GM20431 (cell line): ENCODE measurements around the gene SULT1C2.

Experiments used
- in situ Hi-C: fragments of 300-500 bp; cut with MseI, MboI; formaldehyde crosslinking; loops from one replicate; pipeline ENCODE4 v1.15.0; 2020; ENCODE audit warnings: low sequenced_read_pairs; ENCODE audit not compliant: unreplicated experiment

SULT1C2 gene

DNA sequence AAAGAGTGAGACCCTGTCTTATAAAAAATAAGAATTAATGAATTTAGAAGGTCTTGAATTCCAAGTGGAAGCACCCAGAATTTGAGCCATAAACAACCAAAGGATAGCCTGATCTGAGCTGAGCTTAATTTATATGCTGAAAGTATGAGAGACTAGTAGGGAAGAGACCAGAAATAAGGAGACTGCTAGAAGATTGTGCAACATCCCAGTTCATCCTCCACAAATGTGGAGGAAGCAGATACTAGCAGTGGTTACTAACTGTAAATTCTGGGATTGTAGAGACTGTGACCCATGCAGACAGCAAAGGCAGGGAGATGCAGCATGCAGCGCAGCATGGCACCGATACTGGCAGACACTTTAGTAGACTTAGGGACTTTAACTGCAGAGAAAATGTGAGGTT lies 1.5 kb upstream of the SULT1C2 start:
- in situ Hi-C loops = no loop called here

DNA sequence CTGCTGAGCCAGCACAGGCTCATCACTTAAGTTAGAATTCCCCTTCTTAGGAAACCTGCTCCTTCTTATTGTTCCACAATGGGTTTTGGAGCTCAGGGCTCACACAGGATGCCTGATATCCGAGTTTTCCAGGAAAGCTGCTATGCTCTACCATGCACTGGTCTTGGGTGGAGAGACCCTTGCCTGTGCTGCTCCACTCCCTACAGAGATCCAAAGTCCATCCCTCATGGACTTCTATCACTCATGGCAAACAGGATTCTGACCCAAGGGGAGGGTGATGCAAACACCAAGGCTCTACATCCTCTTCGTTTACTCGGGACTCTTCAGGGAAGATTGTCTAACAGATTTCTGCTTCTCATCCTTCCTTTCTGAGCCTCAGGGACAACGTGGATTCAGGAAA lies 5.2 kb downstream of the SULT1C2 start:
- in situ Hi-C loops = no loop called here

DNA sequence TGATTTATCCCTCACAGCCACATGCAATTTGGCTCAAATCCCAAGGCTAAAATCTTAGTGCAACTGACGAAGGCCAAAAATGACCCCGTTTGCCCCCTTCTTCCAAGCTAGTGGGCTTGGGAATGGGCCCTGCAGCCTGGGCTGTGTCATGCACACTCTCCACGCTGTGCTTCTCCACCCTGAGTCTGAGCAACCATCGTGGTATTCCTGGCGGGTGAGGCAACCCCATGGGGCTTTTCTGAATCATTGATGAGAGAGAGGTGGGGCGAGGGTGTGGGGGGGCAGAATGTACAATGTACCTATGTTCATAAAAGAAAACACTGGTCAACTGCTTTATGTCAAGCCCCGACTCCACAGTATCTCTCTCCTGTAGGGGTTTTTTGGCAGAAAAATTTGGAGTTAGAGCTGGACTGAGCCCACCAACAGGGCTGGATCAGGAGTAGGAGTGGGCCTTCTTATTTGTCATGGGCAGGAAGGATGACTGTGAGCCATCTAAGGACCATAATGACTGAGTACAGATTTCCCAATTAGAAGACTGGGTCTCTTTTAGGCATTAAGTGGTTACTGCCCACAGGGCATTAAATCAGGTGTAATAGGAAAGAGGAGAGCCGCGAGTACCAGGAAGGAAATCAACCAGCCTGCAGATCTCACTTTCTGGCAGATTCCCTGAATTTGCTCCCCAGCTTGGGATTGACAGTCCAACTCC lies 8.9 kb downstream of the SULT1C2 start:
- in situ Hi-C loops = no loop called here

DNA sequence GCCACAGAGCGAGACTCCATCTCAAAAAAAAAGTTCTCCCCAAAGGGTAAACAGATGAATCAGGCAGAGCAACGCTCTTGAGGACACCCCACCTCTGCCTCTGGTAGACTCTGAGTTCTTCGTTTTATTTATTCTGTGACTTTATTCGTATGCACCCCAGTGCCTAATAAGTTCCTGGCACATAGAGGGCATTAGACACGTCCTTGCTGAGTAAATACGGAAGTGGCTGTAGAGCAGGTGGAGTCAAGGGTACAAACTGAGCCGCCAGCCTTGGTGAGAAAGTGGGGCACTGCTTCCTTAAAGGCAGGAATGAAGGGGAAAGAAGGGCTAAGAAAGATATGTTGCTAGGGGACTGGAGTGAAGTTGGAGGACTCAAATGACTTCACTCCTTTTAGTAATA lies 12.9 kb downstream of the SULT1C2 start:
- in situ Hi-C loops = no loop called here

DNA sequence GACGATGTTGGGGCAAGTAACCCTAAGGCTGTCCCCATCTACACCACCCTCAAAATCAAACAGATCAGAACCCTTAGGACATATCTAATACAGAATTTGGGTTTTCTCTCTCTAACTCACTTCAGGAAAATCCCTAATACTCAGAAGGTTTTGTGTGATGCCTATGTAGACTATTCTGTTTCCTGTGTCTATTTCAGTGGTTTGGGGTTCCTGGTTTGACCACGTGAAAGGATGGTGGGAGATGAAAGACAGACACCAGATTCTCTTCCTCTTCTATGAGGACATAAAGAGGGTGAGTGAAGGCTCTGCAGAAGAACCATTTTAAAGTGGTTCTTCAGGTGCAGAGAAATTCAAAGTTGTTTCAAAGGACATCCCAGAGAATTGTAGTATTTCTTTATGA lies 16.3 kb downstream of the SULT1C2 start:
- in situ Hi-C loops = no loop called here

DNA sequence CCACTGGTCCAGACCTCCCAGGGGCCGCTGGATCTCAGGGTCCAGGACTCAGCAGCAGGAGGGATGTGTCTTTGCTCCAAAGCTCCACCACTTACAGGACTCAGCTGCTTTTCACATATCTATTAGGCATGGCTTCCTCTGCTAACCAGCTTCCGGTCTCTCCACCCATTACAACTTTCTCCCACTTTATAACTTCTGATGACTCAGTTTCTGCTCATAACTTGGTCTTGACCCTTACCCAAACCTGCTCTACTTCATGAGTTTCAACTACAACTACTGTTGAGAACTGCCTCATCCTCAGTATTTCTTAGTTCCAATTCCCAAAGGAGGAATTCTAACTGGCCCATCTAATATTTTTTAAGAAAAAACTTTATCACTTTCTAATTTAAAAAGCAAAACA lies 17.2 kb downstream of the SULT1C2 start:
- in situ Hi-C loops = no loop called here

DNA sequence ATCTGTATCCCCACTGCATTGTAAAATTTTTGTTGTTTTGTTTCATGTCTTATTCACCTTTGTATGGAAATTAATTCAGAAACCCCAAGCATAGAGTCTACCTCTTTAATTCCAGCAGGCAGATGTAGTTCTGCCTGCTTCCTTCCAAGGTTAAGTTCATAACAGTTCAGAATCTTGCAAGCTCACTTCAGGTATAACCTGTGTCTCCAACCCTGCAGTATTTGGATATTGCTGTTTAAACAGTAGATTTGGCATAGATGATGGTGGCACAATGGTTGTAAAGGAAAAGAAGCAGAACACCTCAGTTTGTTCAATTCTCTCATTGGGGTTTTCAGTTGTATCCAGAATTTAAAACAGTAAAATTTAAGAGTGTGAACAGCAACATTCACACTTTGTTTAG lies 21.2 kb downstream of the SULT1C2 start:
- in situ Hi-C loops = no loop called here

DNA sequence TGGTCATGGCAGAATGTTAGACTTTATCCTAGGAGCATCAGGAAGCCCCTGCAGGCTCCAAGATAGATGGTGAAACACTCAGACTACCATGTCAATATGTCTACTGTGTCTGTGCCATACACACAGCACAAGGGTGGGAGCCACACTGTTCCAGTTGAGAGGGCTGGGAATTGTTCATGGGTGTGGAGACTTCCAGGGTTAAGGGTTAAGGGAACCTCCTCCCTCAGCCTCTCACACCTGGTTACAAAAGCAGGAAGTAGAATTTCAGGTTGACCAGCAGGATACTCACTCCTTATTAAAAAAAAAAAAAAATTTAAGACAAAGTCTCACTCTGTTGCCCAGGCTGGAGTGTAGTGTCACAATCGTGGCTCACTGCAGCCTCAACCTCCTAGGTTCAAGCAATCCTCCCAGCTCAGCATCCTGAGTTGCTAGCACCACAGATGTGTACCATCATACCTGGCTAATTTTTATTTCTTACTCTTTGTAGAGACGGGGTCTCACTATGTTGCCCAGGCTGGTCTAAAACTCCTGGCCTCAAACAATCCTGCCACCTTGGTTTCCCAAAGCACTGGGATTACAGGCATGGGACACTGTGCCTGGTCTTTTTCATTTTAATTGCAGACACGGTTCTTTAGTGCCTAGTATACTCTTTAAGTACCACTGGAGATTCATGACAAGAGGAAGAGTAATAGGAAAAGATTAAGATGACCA lies 26.0 kb downstream of the SULT1C2 start:
- in situ Hi-C loops = no loop called here

DNA sequence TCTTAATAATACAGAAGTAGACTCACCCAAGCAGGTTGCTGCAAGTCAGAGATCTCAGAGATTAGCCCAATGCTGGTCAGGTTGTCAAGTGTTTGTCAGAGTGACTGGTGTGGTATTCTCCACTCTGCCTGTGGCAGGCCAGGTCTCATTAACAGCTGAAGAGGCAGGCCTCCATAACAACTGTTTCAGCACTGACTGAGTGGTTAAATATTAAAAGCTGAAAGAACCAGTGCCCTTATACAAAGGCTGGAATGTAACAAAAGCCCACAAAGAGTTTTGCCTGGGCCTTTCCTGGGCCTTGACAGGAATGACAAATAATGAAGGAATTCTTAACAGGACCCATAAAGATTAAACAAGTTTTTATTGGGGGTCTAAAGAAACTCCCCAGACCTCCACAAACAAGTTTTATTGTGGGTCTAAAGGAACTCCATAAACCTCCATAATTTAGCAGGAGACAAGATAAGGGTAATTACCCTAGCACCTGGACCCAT lies 26.8 kb downstream of the SULT1C2 start:
- in situ Hi-C loops = no loop called here

DNA sequence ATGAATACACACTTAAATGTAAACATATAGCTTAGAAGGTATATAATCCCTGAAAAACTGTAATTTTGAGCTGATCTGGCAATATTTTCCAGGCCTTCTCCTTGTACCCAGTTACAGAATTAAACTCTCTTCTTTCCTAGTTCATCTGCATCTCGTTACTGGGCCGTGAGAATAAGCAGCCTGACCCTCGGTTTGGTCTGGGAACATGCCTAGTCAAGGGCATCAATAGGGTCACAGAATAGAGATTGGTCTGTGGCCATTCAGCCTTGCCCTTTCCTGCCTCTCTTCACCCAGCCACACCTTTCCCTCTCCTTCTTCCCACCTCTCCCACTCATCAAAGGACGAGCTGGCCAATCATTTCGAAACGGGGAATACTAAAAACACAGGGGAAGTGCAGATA lies 27.3 kb downstream of the SULT1C2 start:
- in situ Hi-C loops = no loop called here

DNA sequence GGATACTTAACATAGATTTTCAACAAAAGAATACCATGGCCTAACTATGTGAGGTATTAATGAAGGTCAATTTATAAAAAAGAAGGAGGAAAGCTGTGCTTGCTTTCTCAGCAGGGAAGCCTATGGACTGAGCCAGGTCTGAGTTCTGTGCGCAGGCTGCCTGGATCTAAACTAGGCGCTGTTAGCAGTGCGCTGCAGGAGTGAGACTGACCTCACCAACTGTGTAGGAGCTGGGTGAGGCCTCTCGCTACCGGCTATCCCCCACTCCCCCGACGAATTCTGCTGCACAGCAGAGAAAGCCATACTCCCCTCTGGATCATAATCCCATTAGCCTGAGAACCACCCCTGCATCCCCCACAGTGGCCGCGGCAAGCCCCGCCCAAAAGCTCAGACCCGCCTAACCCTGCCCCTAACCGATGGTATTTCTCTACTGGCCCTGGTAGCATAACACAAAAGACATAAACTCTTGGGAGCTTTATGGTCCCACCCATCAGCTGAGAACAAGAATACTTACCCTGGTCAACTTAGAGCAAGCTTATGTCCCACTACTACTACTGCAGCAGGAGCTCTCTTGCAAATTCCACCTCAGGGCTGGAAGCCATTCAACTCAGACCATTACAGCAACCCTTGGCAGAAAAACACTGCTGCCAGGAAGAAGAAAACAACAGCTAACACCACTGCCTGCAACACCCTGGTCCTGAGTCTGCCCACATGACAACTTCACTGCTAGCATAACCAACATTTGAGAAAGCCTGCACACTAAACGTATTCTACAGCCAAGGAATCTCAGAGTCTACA lies 28.0 kb downstream of the SULT1C2 start:
- in situ Hi-C loops = no loop called here

DNA sequence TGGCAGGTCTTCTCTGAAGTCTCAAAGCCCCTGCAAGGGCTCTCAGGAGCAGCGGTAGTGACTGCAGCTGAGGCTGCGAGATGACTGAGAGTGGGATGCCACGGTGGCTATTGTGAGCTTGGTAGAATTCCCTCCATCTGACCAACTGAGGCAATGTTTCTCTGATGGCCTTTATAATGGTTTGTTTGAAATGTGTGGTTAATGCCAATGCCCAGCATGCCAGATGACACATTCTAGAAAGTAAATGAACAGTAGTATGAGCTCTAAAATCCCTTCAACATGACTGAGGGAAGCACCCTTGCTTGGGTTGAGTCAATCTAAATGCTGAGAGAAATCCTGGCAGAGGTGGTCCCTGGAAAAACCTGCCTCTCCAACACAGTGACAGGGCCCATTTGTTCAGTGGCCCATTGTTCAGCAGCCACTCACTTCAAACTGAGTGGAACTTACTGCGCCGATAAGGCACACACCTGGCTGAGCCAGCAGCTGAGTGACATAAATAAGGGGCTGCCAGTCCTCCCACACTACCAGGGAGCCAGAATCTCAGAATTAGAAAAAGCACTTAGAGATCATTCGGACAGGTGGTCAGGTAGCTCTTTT lies 31.7 kb downstream of the SULT1C2 start:
- in situ Hi-C loops = no loop called here

DNA sequence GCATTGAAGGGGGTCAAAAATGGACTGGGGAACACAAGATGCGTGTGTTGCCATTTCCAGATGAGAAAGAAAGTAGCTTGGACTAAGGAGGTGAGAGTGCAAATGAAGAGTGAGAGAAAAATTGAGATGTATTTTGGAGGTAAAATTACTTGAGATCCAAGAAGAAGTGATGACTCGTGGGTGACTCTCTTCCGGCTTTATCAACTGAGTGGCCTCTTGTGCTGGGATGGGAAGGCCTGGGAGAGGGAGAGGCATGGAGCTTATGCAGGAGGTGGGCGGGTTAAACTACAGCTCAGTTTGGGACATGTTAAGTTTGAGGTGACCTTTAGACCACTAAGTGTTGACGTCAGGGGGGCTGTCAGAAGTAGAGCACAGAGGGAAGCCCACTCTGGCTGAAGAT lies 34.9 kb downstream of the SULT1C2 start:
- in situ Hi-C loops = no loop called here

DNA sequence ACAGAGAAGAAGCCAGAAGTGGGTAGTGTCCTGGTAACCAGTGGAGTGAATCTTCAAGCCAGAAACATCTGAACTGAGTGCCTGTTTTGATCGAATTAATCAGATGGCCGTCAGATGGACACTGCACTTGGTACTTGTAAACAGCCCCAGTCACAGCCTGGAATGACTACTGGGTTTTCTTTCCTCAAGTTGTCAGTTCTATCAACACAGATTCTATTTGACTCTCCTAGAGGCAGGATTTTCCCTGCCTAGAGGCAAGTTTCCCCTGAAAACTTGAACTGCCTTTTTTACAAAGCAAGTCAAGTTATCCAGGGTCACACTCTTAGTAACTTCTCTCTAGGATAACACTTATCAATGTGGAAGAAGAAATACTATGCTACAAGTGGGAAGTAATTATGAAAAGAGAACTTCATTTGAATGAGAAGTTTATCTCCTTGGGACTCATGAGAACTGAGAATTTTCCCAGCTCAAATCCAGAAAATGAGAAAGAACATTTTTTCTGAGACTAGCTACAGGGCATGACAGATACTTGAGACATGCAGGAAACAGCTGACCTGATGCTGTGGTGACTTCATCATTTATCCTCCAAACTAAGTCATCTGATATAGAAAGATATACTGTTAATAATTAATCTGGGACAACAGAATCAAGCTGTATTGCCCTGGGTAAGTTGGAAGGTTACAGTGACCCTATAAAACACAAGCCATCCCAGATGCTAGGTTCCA lies 36.0 kb downstream of the SULT1C2 start:
- in situ Hi-C loops = no loop called here

DNA sequence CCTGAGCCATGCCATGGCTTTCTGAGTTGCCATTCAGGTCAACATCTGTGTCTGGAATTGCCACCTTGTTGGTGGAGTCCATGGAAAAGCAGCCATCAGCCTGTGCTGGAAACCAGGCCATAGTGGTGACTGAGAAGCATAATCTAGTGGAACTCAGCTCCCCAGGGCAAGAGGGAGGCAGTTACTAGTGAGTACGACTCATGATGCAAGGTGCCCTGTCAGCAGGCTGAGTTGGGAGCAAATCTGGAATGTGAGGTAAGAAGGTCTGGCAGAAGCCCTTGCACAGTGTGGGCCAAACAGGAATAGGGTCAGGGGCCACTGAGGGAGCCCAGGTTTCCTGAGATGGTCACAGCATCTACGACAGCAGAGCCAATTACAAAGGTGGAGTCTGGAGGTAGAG lies 37.1 kb downstream of the SULT1C2 start:
- in situ Hi-C loops = no loop called here

DNA sequence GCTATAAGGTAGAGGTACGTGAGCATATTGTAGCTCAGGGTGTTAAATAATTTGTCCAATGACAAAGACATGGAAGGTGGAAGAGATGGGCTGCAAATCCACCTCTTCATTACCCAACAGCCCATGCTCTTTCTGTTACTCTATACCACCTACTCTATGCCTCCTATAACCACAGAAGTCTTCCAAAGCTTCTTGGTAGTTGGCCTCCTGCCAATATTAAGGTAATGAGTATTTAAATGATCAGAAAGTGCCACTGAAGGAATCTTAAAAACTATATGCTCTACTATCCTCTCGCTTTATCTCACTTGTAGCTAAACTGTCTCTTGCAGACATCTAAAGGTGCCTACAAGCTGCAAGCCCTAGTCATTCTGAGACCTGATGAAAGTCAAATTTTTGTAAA lies 41.1 kb downstream of the SULT1C2 start:
- in situ Hi-C loops = no loop called here

DNA sequence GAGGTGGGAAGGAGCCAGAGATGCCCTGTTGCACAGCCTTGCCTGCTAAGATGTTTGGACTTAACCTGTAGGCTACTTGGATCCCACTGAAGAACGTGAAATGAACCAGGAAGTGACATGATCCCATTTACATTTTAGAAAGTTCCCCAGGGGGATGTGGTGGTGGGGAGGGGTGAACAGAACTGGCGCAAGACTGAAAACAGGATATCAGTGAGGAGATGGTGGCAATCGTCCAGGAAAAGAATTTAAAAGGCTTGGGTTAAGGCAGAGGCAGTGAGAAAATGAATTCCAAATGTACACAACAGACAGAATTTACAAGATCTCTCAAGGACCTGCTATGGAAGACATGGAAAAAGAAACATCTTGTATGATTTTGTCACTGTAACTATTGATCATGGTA lies 42.3 kb downstream of the SULT1C2 start:
- in situ Hi-C loops = no loop called here

DNA sequence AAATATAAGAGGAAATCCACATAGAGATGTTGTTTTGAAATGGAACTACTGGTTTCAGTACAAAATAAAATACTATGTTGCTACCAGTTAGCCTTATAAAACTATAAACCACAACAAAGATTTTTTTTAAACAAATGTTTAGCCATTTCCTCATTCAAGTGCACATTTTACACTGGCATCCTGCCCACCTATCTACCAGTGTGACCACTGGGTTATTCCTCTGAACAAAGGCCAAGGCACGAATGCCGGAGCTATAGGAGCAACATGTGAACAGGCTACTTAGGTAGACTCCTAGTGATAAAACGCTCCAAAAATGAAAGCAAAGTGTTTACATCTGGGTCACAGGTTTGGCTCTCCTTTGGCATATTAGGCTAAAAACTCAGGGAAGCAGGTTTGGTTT lies 57.3 kb downstream of the SULT1C2 start:
- in situ Hi-C loops = no loop called here

DNA sequence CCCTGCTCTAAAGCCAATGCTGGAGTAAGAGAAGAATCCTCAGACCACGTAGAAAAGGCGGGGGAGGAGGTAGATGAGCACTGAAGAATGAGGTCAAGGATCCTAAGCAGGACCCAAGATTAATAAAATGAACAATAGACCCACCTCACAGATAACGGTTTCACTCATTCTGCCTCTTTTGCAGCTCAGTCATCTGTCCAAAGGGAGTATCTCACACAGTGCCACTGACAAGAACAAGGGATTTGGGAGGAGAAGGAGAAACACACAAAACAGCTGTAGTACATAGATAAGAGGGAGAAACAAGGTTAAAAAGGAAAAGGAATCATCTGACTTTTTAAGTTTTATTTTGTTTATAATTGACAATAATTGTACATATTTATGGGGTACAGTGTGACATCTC lies 58.1 kb downstream of the SULT1C2 start:
- in situ Hi-C loops = no loop called here

DNA sequence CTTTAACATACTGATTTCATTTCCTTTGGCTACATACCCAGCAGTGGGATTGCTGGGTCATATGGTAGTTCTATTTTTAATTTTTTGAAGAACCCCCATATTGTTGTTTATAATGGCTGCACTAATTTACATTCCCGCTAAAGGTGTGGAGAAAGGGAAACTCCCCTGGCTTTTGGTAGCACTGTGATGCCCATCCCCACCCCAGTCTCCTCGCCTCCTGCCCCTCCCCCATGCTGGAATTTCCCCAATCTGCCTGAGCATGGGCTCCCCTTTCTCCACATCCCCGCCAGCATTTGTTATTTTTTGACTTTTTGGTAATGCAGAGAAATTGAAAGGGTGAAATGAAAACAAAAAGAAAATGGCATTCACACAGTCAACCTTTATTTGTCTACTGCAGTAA lies 59.1 kb downstream of the SULT1C2 start:
- in situ Hi-C loops = no loop called here
